IMR-90 (cell line): ENCODE data around the gene CPLX1.

Source experiments
- CEBPB ChIP-seq: IDR thresholded peaks from 2 replicates; pipeline ENCODE4 v1.6.1; 2012; ENCODE audit warnings: low read depth, low read length, improper control_type of control experiment
- FOS ChIP-seq: fragments of 150-350 bp; IDR thresholded peaks from 2 replicates; pipeline ENCODE4 v1.6.1; 2016; ENCODE audit warnings: low read depth, low read length
- MAFK ChIP-seq: IDR thresholded peaks from 2 replicates; pipeline ENCODE4 v1.6.1; 2012; ENCODE audit warnings: low read depth, low read length, improper control_type of control experiment
- MAZ ChIP-seq: IDR thresholded peaks from 2 replicates; pipeline ENCODE4 v1.6.1; 2012; ENCODE audit warnings: low read depth, mild to moderate bottlenecking, low read length, improper control_type of control experiment, moderate library complexity, borderline replicate concordance
- POLR2A ChIP-seq: IDR thresholded peaks from 2 replicates; pipeline ENCODE4 v1.6.1; 2012; ENCODE audit warnings: mild to moderate bottlenecking, low read depth, low read length
- RFX5 ChIP-seq: IDR thresholded peaks from 2 replicates; pipeline ENCODE4 v1.8.0; 2012; ENCODE audit warnings: low read depth, mild to moderate bottlenecking, low read length, moderate library complexity
- SMC3 ChIP-seq: fragments of 150-350 bp; IDR thresholded peaks from 2 replicates; pipeline ENCODE4 v1.6.1; 2016; ENCODE audit warnings: low read depth, mild to moderate bottlenecking, antibody characterized with exemption, low read length, moderate library complexity
- TF ChIP-seq, protein P1 (sequence below): conservative IDR thresholded peaks from 2 replicates; pipeline ENCODE4 v1.5.1; 2012; ENCODE audit warnings: mild to moderate bottlenecking, low read depth, low read length, improper control_type of control experiment
- TF ChIP-seq, protein P2 (sequence below): fragments of 150-350 bp; IDR thresholded peaks from 2 replicates; pipeline ENCODE4 v1.6.1; 2017; ENCODE audit warnings: mild to moderate bottlenecking, antibody characterized with exemption, low read length, low read depth
- TF ChIP-seq, protein P3 (sequence below): fragments of 150-350 bp; IDR thresholded peaks from 2 replicates; pipeline ENCODE4 v1.6.1; 2016; ENCODE audit warnings: low read depth, mild to moderate bottlenecking, low read length, moderate library complexity, borderline replicate concordance

DNA sequence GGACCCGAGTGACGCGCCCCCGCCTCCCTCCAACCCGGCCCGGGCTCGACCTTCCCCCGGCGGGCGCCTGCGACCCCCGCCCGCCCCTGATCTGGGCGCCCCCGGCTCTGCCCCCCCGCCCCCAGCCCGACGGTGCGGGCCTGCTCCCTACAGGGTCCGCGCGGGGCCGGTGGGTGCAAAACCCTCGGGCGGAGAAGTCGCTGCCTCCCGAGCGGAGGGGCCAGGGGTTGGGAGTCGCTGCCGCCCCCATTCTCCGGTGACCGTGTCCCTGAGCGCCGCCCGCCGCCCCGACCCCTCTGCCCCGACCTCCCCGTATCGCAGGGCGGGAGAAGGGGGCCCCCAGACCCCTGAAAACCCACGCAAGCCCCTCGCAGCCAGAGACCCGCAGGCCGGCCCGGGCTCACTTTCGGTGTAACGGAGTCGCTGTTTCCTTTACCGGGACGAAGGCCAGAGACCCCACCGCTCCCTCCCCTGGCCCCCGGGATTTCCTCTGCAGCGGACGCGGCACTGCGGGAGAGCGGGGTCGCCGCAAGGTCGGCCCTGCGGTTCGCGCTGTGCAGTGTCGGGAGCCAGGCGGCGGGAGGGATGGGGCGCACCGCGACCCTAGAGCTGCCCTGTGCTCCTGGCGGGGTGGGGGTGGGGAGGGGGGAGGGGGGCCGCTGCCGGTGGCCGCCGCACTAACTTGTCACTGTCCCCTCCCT, 729 bp upstream of the CPLX1 start:
- TF ChIP-seq, protein P1, sequence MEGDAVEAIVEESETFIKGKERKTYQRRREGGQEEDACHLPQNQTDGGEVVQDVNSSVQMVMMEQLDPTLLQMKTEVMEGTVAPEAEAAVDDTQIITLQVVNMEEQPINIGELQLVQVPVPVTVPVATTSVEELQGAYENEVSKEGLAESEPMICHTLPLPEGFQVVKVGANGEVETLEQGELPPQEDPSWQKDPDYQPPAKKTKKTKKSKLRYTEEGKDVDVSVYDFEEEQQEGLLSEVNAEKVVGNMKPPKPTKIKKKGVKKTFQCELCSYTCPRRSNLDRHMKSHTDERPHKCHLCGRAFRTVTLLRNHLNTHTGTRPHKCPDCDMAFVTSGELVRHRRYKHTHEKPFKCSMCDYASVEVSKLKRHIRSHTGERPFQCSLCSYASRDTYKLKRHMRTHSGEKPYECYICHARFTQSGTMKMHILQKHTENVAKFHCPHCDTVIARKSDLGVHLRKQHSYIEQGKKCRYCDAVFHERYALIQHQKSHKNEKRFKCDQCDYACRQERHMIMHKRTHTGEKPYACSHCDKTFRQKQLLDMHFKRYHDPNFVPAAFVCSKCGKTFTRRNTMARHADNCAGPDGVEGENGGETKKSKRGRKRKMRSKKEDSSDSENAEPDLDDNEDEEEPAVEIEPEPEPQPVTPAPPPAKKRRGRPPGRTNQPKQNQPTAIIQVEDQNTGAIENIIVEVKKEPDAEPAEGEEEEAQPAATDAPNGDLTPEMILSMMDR: no peak
- TF ChIP-seq POLR2A: no peak
- TF ChIP-seq MAZ: no peak
- no peak for TF ChIP-seq MAFK
- no peak for TF ChIP-seq CEBPB
- TF ChIP-seq, protein P2, sequence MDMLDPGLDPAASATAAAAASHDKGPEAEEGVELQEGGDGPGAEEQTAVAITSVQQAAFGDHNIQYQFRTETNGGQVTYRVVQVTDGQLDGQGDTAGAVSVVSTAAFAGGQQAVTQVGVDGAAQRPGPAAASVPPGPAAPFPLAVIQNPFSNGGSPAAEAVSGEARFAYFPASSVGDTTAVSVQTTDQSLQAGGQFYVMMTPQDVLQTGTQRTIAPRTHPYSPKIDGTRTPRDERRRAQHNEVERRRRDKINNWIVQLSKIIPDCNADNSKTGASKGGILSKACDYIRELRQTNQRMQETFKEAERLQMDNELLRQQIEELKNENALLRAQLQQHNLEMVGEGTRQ: no peak
- TF ChIP-seq, protein P3, sequence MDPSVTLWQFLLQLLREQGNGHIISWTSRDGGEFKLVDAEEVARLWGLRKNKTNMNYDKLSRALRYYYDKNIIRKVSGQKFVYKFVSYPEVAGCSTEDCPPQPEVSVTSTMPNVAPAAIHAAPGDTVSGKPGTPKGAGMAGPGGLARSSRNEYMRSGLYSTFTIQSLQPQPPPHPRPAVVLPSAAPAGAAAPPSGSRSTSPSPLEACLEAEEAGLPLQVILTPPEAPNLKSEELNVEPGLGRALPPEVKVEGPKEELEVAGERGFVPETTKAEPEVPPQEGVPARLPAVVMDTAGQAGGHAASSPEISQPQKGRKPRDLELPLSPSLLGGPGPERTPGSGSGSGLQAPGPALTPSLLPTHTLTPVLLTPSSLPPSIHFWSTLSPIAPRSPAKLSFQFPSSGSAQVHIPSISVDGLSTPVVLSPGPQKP: no peak
- no peak for TF ChIP-seq SMC3
- TF ChIP-seq RFX5: no peak
- no peak for TF ChIP-seq FOS
